K562 (cell line): ENCODE data around the gene VDR. TPM values are rescaled to one million over a fixed set of nuclear protein-coding genes. Genes with fewer than 3 reads are reported as not detected.

Experiments
- E2F3 ChIP-seq: fragments of 250-450 bp; sonication (Bioruptor Pico); IDR thresholded peaks from 2 replicates; pipeline ENCODE4 v1.4.0; 2020; ENCODE audit warnings: mild to moderate bottlenecking
- LEF1 ChIP-seq: fragments of 450-650 bp; IDR thresholded peaks from 2 replicates; pipeline ENCODE4 v1.6.1; 2016; ENCODE audit warnings: mild to moderate bottlenecking
- MBD2 ChIP-seq: sonication (generic); IDR thresholded peaks from 2 replicates; pipeline ENCODE4 v1.6.1; 2016; ENCODE audit warnings: low read depth, borderline replicate concordance
- MXI1 ChIP-seq: IDR thresholded peaks from 2 replicates; pipeline ENCODE4 v1.6.1; 2011; ENCODE audit warnings: low read depth, mild to moderate bottlenecking, improper control_type of control experiment, low read length
- PHTF2 ChIP-seq: fragments of 250-450 bp; sonication (Bioruptor Pico); IDR thresholded peaks from 2 replicates; pipeline ENCODE4 v1.5.0; 2021; ENCODE audit warnings: mild to moderate bottlenecking
- RBBP5 ChIP-seq: fragments of 200-600 bp; sonication (generic); IDR thresholded peaks from 2 replicates; pipeline ENCODE4 v1.6.1; 2012; ENCODE audit warnings: borderline replicate concordance, mild to moderate bottlenecking, low read length, control low read depth, inconsistent platforms; ENCODE audit not compliant: insufficient read depth, poor library complexity, severe bottlenecking
- SMARCE1 ChIP-seq: fragments of 450-650 bp; IDR thresholded peaks from 2 replicates; pipeline ENCODE4 v1.7.1; 2016; ENCODE audit warnings: mild to moderate bottlenecking
- TRIM24 ChIP-seq, 2 experiments: fragments of 450-650 bp; IDR thresholded peaks; 2 replicates each; pipeline ENCODE4 v1.6.1; 2016
- ZEB2 ChIP-seq: fragments of 450-650 bp; IDR thresholded peaks from 2 replicates; pipeline ENCODE4 v1.6.1; 2016
- ZFPM2 ChIP-seq: fragments of 250-450 bp; sonication (Bioruptor Pico); IDR thresholded peaks from 2 replicates; pipeline ENCODE4 v1.5.1; 2022; ENCODE audit warnings: mild to moderate bottlenecking
- ZNF586 ChIP-seq: fragments of 450-650 bp; formaldehyde crosslinking; conservative IDR thresholded peaks from 2 replicates; pipeline ENCODE4 v1.4.0; 2020; ENCODE audit warnings: mild to moderate bottlenecking, moderate library complexity
- ZNF766 ChIP-seq: fragments of 200-800 bp; sonication (Bioruptor generic); conservative IDR thresholded peaks from 2 replicates; pipeline ENCODE4 v1.6.1; 2016; ENCODE audit warnings: missing genetic modification characterization, missing compliant biosample characterization
- ZNF778 ChIP-seq: fragments of 450-650 bp; formaldehyde crosslinking; IDR thresholded peaks from 2 replicates; pipeline ENCODE4 v1.4.0; 2020; ENCODE audit warnings: mild to moderate bottlenecking, moderate library complexity
- polyA plus RNA-seq, 8 experiments: library from polyadenylated mRNA; depleted of rRNA in 4 of 8; stranded (reverse) in 5 of 8; unstranded in 3 of 8; fragments of >200 nt; fragmentation: Nextera tagmentation in 2 of 8; fragmentation: Illumina TruSeq in 1 of 8; extraction: Ambion mirVana in 2 of 8; extraction: Trizol in 1 of 8; gene quantifications; 2 replicates each; pipeline versions ENCODE4 v1.2.1 to v1.2.3, GENCODE V29; 2011 to 2014; ENCODE audit warnings: inconsistent platforms in 1 of 8, missing spikeins in 1 of 8
- total RNA-seq, 7 experiments: library from RNA; depleted of rRNA in 6 of 7; stranded (reverse); fragments of >200 nt in 6 of 7; fragmentation: Illumina TruSeq in 2 of 7; extraction: Trizol in 2 of 7; gene quantifications; 2 replicates each; pipeline versions ENCODE4 v1.2.1 to v1.2.3, GENCODE V29; 2011 to 2021; ENCODE audit warnings: low replicate concordance in 1 of 7
- TF ChIP-seq, protein P1 (sequence below), 3 experiments: IDR thresholded peaks in 2 of 3; conservative IDR thresholded peaks in 1 of 3; 2 replicates each; pipeline ENCODE4 v1.5.1; 2011 to 2012; ENCODE audit warnings: low read length in 3 of 3, mild to moderate bottlenecking in 3 of 3, control low read depth in 2 of 3, improper control_type of control experiment in 1 of 3, inconsistent platforms in 1 of 3, low read depth in 1 of 3, mixed read lengths in 1 of 3, moderate library complexity in 1 of 3; ENCODE audit not compliant: insufficient read depth in 2 of 3
- TF ChIP-seq, protein P2 (sequence below): sonication (generic); formaldehyde crosslinking; IDR thresholded peaks from 2 replicates; pipeline ENCODE4 v1.8.1; 2023; ENCODE audit warnings: mild to moderate bottlenecking, missing genetic modification reagents

VDR gene
- total and polyA plus RNA-seq, 9 of the 15 experiments (the other 6 are each of a cell fraction or from before 2014, with no cell fraction given), result 0.61 to 4.8 (median 2.0) TPM

DNA sequence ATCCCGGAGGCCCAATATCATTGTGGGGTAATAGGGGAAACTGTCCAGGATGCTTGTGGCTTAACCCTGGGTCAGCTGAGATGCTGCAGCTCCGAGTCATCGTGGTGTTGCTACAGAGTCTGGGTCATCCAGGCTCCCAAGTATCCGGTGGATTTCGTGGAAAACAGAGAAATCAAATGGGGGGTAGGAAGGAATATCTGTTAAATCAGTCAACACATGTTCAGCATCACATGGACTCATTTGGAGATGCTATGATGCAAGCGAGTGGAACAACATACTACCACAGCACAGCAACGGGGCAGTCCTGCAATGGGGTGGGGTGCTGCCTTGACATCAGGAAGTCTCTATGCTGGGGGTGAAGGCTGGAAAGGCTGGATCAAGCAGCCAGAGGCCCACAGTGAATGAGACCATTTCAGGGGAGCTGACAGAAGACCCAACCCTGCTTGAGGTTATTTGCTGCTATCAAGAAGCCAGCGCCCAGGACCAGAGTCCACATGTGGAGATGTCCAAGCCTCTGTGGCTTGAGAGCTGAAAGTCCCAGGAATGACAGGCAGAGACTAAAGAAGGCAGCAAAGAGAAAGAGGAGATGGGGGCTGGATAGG, 22.9 kb downstream of the VDR start (continued):
- TF ChIP-seq MBD2, result no peak
- TF ChIP-seq TRIM24 (IDR thresholded peaks at IDR 0.05), result peak in 1 of 2 experiments; percentile 32; a peak in 1 of 4 replicates
- no peak for TF ChIP-seq ZFPM2 (CRISPR knock-in tag)
- no peak for TF ChIP-seq ZNF586
- no peak for TF ChIP-seq MXI1
- no peak for TF ChIP-seq E2F3
- TF ChIP-seq, protein P1, sequence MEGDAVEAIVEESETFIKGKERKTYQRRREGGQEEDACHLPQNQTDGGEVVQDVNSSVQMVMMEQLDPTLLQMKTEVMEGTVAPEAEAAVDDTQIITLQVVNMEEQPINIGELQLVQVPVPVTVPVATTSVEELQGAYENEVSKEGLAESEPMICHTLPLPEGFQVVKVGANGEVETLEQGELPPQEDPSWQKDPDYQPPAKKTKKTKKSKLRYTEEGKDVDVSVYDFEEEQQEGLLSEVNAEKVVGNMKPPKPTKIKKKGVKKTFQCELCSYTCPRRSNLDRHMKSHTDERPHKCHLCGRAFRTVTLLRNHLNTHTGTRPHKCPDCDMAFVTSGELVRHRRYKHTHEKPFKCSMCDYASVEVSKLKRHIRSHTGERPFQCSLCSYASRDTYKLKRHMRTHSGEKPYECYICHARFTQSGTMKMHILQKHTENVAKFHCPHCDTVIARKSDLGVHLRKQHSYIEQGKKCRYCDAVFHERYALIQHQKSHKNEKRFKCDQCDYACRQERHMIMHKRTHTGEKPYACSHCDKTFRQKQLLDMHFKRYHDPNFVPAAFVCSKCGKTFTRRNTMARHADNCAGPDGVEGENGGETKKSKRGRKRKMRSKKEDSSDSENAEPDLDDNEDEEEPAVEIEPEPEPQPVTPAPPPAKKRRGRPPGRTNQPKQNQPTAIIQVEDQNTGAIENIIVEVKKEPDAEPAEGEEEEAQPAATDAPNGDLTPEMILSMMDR (IDR thresholded peaks at IDR 0.05 in 2 of 3, conservative IDR thresholded peaks at IDR 0.05 in 1 of 3; ENCODE audit: insufficient read depth in 2 of 3, low read depth in 1 of 3, low read length in 3 of 3), result no peak
- TF ChIP-seq, protein P2, sequence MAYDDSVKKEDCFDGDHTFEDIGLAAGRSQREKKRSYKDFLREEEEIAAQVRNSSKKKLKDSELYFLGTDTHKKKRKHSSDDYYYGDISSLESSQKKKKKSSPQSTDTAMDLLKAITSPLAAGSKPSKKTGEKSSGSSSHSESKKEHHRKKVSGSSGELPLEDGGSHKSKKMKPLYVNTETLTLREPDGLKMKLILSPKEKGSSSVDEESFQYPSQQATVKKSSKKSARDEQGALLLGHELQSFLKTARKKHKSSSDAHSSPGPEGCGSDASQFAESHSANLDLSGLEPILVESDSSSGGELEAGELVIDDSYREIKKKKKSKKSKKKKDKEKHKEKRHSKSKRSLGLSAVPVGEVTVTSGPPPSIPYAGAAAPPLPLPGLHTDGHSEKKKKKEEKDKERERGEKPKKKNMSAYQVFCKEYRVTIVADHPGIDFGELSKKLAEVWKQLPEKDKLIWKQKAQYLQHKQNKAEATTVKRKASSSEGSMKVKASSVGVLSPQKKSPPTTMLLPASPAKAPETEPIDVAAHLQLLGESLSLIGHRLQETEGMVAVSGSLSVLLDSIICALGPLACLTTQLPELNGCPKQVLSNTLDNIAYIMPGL (CRISPR knock-in tag), result no peak
- TF ChIP-seq ZEB2, result no peak
- TF ChIP-seq ZNF778 (CRISPR knock-in tag), result no peak
- TF ChIP-seq SMARCE1, result no peak
- TF ChIP-seq LEF1, result no peak
- TF ChIP-seq RBBP5, result no peak
- no peak for TF ChIP-seq ZNF766 (CRISPR knock-in tag)
- TF ChIP-seq PHTF2 (CRISPR knock-in tag), result no peak
